LNCaP clone FGC (cell line): Measurements from ENCODE around the gene ADGRB3.
"Not testable (repeated sequence)": the region's sequence is repeated elsewhere in the genome, so short reads cannot be mapped to it uniquely, and the experiment has no call there.

ENCODE experiments used
- DNase-seq: peaks from one replicate; pipeline ENCODE4 v3.0.0-alpha.2; 2011; ENCODE audit warnings: low read depth
- H3K4me3 ChIP-seq: 2 replicates; pipeline ENCODE4 v1.5.1; 2011; ENCODE audit warnings: mild to moderate bottlenecking, low read depth, low read length, control low read depth
- CTCF ChIP-seq: IDR thresholded peaks from 2 replicates; pipeline ENCODE4 v1.5.1; 2012; ENCODE audit warnings: mild to moderate bottlenecking; ENCODE audit not compliant: control insufficient read depth, insufficient read depth; ENCODE audit errors: extremely low read depth

The ADGRB3 gene

GRCh38 chr6:68653706-68654089, 18.6 kb downstream of the ADGRB3 start:
- TF ChIP-seq CTCF, result no peak
- no peak overlapping the region for H3K4me3 ChIP-seq
- no peak for DNase-seq

- no peak for DNase-seq
- no peak for TF ChIP-seq CTCF
- no peak overlapping the region for H3K4me3 ChIP-seq
Observed at GRCh38 chr6:68654134-68654533, 19.1 kb downstream of the ADGRB3 start.

- no peak for DNase-seq
Observed at GRCh38 chr6:68655028-68655427, 19.9 kb downstream of the ADGRB3 start.

GRCh38 chr6:68657374-68658139, 22.5 kb downstream of the ADGRB3 start:
- DNase-seq, result no peak
- no peak overlapping the region for H3K4me3 ChIP-seq
- no peak for TF ChIP-seq CTCF

More at GRCh38 chr6:68655028-68655427, 19.9 kb downstream of the ADGRB3 start:
- no peak overlapping the region for H3K4me3 ChIP-seq
- TF ChIP-seq CTCF, result no peak

GRCh38 chr6:68658338-68658737, 23.3 kb downstream of the ADGRB3 start:
- no peak overlapping the region for H3K4me3 ChIP-seq
- no peak for TF ChIP-seq CTCF
- DNase-seq, result no peak

- no peak for DNase-seq
- no peak overlapping the region for H3K4me3 ChIP-seq
- TF ChIP-seq CTCF, result no peak
Observed at GRCh38 chr6:68673255-68673654, 38.2 kb downstream of the ADGRB3 start.

GRCh38 chr6:68675548-68675947, 40.5 kb downstream of the ADGRB3 start:
- no peak overlapping the region for H3K4me3 ChIP-seq
- TF ChIP-seq CTCF, result no peak
- DNase-seq, result no peak

GRCh38 chr6:68676094-68676493, 41.0 kb downstream of the ADGRB3 start:
- DNase-seq, result not testable (repeated sequence)

More at GRCh38 chr6:68676094-68676493, 41.0 kb downstream of the ADGRB3 start:
- not testable (repeated sequence) for H3K4me3 ChIP-seq
